NCI-H524 treated with DMSO at 0.1 percent for 48 hours (cell line): Measurements from ENCODE around the gene ACSL3.
"Not testable (repeated sequence)": the region's sequence is repeated elsewhere in the genome, so short reads cannot be mapped to it uniquely, and the experiment has no call there.

Experiments used
- DNase-seq: peaks from one replicate; lab custom pipeline; 2025; lab: John Stamatoyannopoulos, UW

Gene ACSL3

DNA sequence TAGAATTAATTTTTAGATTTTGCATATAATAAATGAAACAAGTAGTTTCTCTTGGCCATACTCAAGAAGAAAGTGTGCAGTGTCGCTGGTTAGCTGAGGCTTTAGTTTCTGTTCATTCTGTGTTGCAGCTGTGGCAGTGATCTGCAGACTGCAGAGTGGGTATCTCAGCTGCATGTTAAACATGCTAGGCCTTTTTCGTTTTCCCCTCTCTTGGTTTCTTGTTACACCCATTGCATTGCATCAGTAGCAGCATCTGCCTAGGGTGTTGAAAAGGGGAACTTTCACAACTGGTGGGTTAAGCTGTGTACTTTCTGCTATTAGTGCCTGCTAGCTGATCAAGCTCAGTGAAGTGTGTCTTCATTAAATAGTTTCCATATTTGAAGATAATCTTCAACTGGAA lies 51.3 kb downstream of the ACSL3 start:
- DNase-seq: no peak

DNA sequence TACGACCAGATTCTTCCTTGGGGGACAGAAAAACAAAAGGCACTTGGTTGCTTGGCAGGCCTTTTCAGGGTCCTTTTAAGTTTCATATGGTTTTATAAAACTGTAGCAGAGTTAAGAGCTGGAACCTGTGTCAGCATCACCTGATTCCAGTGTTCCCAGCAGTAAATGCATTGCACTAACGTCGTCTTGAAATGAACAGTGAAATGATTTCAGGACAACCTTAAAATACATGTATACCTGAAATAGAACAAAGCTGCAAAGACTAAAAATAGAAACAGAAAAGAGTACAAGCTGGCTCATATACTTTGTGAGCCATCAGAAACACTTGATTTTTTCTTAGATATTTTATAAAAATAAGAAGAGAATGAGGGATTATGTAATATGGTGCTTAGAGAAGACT lies 51.9 kb downstream of the ACSL3 start:
- no peak for DNase-seq

- no peak for DNase-seq
These were observed 54.5 kb downstream of the ACSL3 start for GRCh38 chr2:222915092-222915957.

DNA sequence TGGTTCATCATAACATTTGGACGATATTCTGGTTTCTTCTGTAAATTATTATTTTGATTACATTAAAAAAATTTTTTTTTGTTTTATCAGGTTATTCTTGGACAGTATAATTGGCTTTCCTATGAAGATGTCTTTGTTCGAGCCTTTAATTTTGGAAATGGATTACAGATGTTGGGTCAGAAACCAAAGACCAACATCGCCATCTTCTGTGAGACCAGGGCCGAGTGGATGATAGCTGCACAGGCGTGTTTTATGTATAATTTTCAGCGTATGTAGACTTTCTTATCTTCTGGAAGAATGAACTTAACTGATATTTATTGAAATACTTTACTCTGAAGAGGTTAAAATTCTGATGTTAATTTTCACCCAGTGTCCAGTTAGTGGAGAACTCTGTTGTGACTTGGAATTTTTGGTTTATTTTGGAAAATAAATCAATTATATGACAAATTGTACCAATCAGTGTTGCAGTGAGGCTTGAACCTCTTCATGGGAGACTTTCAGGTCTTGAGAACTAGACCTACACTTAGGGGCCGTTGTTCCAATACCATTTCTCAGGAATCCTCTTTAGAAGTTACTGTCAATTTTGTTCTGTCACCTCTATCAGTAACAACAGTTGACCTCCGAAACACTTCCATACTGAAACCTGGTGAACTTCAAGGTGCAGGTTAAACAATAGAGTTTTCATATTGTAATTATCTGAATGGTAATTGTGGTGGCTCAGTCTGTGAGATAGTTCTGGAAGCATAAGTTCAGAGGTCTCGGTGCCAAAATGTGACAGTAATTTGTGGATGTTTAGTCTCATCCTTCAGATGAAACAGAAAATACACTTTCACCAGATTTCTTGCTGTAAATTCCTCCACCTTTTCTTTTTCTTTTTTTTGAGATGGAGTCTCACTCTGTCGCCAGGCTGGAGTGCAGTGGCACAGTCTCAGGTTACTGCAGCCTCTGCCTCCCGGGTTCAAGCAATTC lies 55.7 kb downstream of the ACSL3 start:
- no peak for DNase-seq

DNA sequence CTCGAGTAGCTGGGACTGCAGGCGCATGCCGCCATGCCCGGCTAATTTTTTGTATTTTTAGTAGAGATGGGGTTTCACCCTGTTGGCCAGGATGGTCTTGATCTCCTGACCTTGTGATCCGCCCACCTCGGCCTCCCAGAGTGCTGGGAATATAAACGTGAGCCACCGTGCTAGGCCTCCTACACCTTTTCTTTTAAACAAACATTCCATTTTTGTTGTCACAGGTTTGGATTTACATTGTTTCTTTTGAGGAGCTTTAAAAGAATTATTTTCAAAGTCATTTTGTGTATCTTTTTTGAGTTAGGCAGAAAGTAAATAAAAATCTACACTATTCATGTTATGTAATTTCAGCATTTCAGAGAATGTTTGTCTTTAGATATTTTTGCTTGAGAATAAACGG lies 56.4 kb downstream of the ACSL3 start:
- not testable (repeated sequence) for DNase-seq

DNA sequence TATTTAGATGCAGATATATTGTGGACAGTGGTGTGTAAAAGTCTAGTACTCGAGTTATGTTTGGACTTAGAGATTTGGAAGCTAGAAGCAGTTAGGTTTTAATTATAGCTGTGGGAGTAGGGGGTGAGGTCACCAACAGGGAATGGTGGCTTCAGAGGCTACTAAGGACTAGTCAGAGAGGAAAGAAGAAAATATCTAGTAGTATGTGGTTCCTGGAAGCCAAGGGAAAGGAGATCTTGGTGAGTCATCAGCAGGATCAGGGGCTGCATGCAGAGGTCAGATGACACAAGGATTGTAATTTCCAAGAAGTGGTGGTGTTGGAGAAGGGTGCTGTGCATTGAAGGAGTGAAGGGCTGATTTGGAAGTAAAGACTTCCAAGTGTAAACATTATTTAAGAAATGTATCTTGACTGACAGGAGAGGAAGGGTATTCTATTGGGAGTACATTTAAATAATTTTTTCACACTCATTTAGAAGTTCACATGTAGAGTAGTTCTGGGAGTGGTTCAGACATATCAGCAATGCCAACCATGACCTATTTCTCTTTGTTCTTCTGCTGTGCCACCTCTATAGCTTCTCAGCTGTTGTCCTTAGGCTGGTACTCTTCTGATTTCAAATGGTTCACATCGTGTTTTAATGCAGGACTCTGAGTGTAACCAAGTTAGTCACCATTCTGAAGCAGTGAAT lies 59.1 kb downstream of the ACSL3 start:
- DNase-seq: no peak

GRCh38 chr2:222920657-222921186 lies 59.9 kb downstream of the ACSL3 start:
- DNase-seq: no peak

DNA sequence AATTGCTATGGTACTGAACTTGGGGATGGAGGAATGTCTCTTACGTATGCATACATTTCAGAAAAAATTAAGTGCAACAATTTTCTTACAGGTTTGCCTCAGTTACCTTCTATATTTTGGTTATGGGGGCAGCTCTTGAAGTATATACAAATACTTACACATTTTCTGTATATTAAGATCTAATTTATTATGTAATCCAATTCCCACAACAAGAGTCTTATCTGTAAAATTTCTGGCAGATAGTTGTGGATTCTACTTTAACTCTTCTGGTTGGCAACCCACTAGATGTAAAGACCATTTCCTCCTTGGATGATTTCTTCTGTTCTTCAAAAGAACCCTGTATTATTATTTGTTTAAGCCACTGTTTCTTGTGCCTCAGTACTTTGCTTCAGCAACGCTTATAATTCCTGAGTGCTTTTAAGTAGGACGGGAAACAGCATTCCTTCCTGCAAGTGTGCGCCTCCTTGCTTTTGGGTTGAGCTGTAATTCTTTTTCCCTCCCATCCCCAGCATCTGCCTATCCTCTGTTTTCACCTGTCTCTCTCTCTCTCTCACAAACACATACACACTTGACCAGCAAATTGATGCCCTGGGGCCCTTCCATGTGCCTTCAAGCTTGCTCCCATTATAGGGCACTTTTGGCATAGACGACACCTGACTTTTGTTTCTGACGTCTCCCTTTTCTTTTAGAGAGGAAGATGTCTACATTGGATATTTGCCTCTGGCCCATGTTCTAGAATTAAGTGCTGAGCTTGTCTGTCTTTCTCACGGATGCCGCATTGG lies 61.4 kb downstream of the ACSL3 start:
- no peak for DNase-seq

DNA sequence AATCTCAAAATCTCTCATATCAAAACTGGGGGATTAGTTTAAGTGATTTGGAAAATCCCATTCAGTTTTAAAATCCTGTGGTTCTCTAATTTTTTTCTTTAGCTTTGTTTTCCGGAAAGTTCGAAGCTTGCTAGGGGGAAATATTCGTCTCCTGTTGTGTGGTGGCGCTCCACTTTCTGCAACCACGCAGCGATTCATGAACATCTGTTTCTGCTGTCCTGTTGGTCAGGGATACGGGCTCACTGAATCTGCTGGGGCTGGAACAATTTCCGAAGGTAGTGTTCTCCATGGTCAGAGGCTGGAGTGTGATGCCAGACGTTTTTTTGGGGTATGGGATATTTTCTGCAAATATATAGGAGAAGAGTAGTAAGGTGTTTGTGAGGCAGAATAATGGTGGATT lies 66.1 kb downstream of the ACSL3 start:
- DNase-seq: no peak

- DNase-seq: no peak
These were observed 66.8 kb downstream of the ACSL3 start for GRCh38 chr2:222927600-222927999.

GRCh38 chr2:222928335-222928734 lies 67.5 kb downstream of the ACSL3 start:
- DNase-seq: no peak

DNA sequence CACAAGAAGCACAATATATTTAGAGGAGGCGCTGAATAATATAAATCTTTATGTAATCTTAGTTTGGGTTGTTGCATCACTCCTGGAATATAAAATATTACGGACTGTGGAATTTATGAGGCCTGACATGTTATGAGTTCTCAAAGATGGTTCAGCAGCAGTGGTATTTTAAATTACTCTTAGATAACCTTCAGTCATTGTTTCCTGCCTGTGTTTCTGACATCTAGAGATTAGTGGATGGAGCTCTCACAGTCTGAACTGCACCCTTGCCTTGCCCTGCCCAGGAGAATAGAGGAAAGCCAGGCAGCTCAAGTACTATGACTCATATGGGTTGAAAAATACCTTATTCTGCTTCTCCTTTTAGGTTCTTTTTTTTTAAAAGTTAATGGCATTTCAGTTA lies 70.0 kb downstream of the ACSL3 start:
- DNase-seq: no peak

DNA sequence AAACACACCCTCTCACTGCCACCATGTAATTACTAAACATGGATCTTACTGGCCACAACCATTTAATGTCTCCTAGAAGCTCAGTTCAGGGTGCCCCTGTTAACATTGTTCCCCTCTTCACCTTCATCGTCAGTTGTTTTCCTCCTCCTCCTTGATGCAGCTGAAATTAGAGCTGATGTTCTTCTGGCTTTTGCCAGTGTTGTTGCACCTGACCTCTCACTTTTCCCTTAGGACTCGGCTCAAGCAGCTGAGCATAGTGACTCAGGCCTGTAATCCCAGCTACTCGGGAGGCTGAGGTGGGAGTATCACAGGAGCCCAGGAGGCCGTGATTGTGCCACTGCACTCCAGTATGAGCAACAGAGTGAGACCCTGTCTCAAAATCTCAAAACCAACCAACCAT lies 70.8 kb downstream of the ACSL3 start:
- DNase-seq: no peak

DNA sequence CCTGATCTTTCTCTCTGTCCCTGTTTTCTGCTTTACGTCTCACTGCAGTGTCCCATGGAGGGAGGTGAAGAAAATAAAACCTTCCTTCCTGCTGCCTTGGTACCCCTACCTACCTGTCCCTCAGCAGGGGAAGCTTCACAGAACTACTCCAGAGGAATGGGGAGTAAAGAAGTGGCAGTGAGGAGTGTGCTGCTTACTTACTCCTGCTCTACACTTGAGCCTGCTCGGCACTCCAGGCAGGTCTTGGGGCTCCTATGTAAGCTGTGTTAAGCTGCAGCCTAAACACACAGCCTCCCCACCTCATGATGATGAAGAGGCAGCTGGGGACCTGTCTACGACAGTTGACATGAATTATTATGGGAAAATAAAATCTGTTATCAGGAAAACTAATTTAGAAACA lies 72.6 kb downstream of the ACSL3 start:
- no peak for DNase-seq

DNA sequence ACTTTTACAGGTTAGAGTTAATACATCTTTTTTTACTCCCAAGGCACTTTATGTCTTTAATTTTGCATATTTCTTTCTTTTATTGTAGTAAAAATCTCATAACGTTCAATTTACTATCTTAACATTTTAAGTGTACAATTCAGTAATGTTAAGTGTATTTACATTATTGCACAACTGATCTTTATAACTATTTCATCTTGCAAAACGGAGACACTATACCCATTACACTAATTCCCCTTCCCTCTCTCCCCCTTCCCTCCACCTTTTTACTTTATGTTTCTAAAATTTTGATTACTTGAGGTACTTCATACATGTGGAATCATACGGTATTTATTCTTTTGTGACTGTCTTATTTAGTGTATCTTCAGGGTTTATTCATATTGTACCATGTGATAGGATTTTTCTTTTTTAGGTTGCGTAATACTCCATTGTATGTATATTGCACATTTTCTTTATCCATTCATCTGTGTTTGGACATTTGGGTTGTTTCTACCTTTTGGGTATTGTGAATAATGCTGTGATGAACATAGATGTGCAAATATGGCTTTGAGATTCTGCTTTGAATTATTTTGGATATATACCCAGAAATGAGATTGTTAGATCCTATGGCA lies 75.0 kb downstream of the ACSL3 start:
- DNase-seq: no peak

DNA sequence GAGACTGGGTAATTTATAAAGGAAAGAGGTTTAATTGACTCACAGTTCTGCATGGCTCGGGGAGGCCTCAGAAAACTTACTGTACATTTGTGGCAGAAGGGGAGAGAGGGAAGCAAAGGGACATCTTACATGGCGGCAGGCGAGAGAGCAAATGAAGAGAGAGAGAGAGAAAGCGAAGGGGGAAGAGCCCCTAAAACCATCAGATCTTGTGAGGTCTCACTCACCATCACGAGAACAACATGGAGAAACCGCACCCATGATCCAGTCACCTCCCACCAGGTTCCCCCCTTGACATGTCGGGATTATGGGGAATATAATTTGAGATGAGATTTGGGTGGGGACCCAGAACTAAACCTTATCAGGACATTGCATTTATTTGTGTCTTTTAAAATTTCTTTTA lies 75.9 kb downstream of the ACSL3 start:
- DNase-seq: no peak

DNA sequence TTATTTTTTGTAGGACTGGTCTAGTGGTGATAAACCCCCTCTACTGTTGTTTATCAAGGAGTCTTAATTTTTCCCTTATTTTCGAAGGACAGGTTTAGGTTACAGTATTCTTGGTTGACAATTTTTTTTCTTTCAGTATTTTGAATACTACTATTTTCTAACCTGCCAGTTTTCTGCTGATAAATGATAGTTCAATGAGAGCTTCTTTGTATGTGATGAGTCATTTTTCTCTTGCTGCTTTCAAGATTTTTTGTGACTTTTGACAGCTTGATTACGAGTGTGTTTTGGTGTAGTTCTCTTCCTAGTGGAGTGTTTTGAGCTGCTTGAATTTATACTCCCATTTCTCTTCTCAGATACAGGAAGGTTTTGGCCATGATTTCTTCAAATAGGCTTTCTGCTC lies 77.5 kb downstream of the ACSL3 start:
- DNase-seq: no peak

DNA sequence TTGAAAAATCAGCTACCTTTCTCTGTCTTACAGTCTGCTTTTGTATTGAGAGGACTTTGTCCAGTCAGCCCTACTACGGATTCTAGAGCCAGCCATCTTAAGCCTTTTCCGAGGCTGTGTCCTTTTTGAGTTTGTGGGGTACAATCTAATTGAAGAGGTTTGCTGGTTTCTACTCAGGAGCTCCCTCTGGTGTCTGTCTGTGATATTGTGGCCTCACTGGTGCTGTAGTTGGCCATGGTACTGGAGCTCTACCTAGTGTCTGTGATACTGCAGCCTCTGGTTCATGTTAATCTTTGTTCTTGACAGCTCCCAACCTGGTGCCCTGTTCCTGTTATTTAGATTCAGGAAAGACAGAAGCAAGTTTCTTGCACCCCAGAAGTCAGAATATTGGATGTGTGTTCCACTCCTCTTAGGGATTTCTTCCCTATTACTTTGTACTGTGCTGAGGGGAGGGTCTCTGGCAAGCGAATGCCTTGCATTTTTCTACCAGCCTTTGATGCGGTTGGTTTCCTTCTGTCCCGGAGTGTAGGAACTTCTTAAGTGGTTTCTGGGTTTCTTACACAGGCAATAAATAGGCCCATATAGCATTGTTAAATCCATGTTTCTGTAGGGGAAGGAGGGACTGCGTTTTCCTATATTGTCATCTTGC lies 78.5 kb downstream of the ACSL3 start:
- DNase-seq: no peak

- no peak for DNase-seq
These were observed 79.1 kb downstream of the ACSL3 start for GRCh38 chr2:222939979-222940378.

DNA sequence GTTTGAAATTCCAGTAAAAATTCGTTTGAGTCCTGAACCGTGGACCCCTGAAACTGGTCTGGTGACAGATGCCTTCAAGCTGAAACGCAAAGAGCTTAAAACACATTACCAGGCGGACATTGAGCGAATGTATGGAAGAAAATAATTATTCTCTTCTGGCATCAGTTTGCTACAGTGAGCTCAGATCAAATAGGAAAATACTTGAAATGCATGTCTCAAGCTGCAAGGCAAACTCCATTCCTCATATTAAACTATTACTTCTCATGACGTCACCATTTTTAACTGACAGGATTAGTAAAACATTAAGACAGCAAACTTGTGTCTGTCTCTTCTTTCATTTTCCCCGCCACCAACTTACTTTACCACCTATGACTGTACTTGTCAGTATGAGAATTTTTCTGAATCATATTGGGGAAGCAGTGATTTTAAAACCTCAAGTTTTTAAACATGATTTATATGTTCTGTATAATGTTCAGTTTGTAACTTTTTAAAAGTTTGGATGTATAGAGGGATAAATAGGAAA lies 80.7 kb downstream of the ACSL3 start:
- DNase-seq: no peak
